ENCODE data around the gene IL1R1. TPM values are rescaled to one million over a fixed set of nuclear protein-coding genes. Genes with fewer than 3 reads are reported as not detected.

IL1R1 gene
- polyA plus RNA-seq, 1 donor (not counting 4 experiments of a cell fraction or from before 2014, with no cell fraction given), result 7.5 TPM

GRCh38 chr2:102107741-102108070 is 34.8 kb upstream of the IL1R1 start:
- Histone ChIP-seq H3K4me3 (ENCODE audit: control insufficient read depth in 2 of 3, extremely low read depth in 1 of 3, insufficient read depth in 2 of 3, low read depth in 1 of 3, low read length in 3 of 3) (no peak overlapping the region), H3K36me3 (ENCODE audit: control insufficient read depth in 2 of 2, extremely low read depth in 1 of 2, insufficient read depth in 2 of 2, low read length in 2 of 2) (no peaks in the 10 kb centered on the region), H3K9me3 (ENCODE audit: control insufficient read depth, low read depth, low read length) (no peaks in the 10 kb centered on the region), H3K4me2 (ENCODE audit: control insufficient read depth, extremely low read depth, insufficient read depth, low read depth, low read length) (no peak overlapping the region), H3K4me1 (ENCODE audit: control insufficient read depth, extremely low read depth, insufficient read depth, low read length) (peaks cover 9% of the 10 kb centered on the region), H3K9ac (ENCODE audit: control insufficient read depth, extremely low read depth, insufficient read depth, low read length) (no peak overlapping the region), H3K27ac (ENCODE audit: control insufficient read depth, insufficient read depth, low read length) (no peak overlapping the region), H2AFZ (ENCODE audit: control insufficient read depth, low read length) (no peak overlapping the region), H3K27me3 (ENCODE audit: control insufficient read depth, extremely low read depth, insufficient read depth, low read length) (no peaks in the 10 kb centered on the region), H4K20me1 (ENCODE audit: control insufficient read depth, extremely low read depth, insufficient read depth, low read length) (no peaks in the 10 kb centered on the region), H3K9me1 (ENCODE audit: control insufficient read depth, extremely low read depth, insufficient read depth, low read length) (no peaks in the 10 kb centered on the region), H3K79me2 (ENCODE audit: control insufficient read depth, insufficient read depth, low read length) (no peaks in the 10 kb centered on the region)
- TF ChIP-seq EZH2 (IDR thresholded peaks at IDR 0.05; ENCODE audit: low read length) (no peak), CTCF (optimal IDR thresholded peaks at IDR 0.05 in 1 of 3, IDR thresholded peaks at IDR 0.05 in 1 of 3, conservative IDR thresholded peaks at IDR 0.05 in 1 of 3; ENCODE audit: extremely low read depth in 1 of 3, insufficient read depth in 2 of 3, low read length in 3 of 3) (no peak)
- no peak for DNase-seq (ENCODE audit: low read depth, low spot score)
- dilution Hi-C loops (cut with MboI; ENCODE audit: extremely low pct_ligation_motif_present, low sequenced_read_pairs), result no loop called here
- no peak for FAIRE-seq

GRCh38 chr2:102109016-102109415 is 33.5 kb upstream of the IL1R1 start:
- no peak overlapping the region for H3K4me2 ChIP-seq (ENCODE audit: control insufficient read depth, extremely low read depth, insufficient read depth, low read depth, low read length)
- no peak overlapping the region for H3K4me3 ChIP-seq (ENCODE audit: control insufficient read depth in 2 of 3, extremely low read depth in 1 of 3, insufficient read depth in 2 of 3, low read depth in 1 of 3, low read length in 3 of 3)
- no peaks in the 10 kb centered on the region for H3K9me3 ChIP-seq (ENCODE audit: control insufficient read depth, low read depth, low read length)
- no peaks in the 10 kb centered on the region for H3K36me3 ChIP-seq (ENCODE audit: control insufficient read depth in 2 of 2, extremely low read depth in 1 of 2, insufficient read depth in 2 of 2, low read length in 2 of 2)
- DNase-seq (ENCODE audit: low read depth, low spot score), result no peak
- H2AFZ ChIP-seq (ENCODE audit: control insufficient read depth, low read length), result no peak overlapping the region
- no peaks in the 10 kb centered on the region for H3K79me2 ChIP-seq (ENCODE audit: control insufficient read depth, insufficient read depth, low read length)
- peaks cover 9% of the 10 kb centered on the region for H3K4me1 ChIP-seq (ENCODE audit: control insufficient read depth, extremely low read depth, insufficient read depth, low read length)
- no peaks in the 10 kb centered on the region for H3K27me3 ChIP-seq (ENCODE audit: control insufficient read depth, extremely low read depth, insufficient read depth, low read length)
- TF ChIP-seq EZH2 (IDR thresholded peaks at IDR 0.05; ENCODE audit: low read length), result no peak
- TF ChIP-seq CTCF (optimal IDR thresholded peaks at IDR 0.05 in 1 of 3, IDR thresholded peaks at IDR 0.05 in 1 of 3, conservative IDR thresholded peaks at IDR 0.05 in 1 of 3; ENCODE audit: extremely low read depth in 1 of 3, insufficient read depth in 2 of 3, low read length in 3 of 3), result no peak
- dilution Hi-C loops (cut with MboI; ENCODE audit: extremely low pct_ligation_motif_present, low sequenced_read_pairs), result no loop called here
- H4K20me1 ChIP-seq (ENCODE audit: control insufficient read depth, extremely low read depth, insufficient read depth, low read length), result no peaks in the 10 kb centered on the region
- no peak overlapping the region for H3K27ac ChIP-seq (ENCODE audit: control insufficient read depth, insufficient read depth, low read length)
- H3K9ac ChIP-seq (ENCODE audit: control insufficient read depth, extremely low read depth, insufficient read depth, low read length), result no peak overlapping the region
- FAIRE-seq, result no peak
- H3K9me1 ChIP-seq (ENCODE audit: control insufficient read depth, extremely low read depth, insufficient read depth, low read length), result no peaks in the 10 kb centered on the region

Measured in keratinocyte (primary cell).